Neuron (in vitro differentiated cells): ENCODE data around the gene ACSS3.
"Not testable (repeated sequence)": the region's sequence is repeated elsewhere in the genome, so short reads cannot be mapped to it uniquely, and the experiment has no call there.

Experiments
- H2AFZ ChIP-seq: one replicate; pipeline ENCODE4 v1.6.1; 2013; ENCODE audit warnings: low read depth, mild to moderate bottlenecking, inconsistent platforms, low read length, moderate library complexity
- H3K27me3 ChIP-seq: one replicate; pipeline ENCODE4 v1.6.1; 2013; ENCODE audit warnings: low read length; ENCODE audit not compliant: insufficient read depth
- H3K36me3 ChIP-seq: one replicate; pipeline ENCODE4 v1.6.1; 2013; ENCODE audit warnings: low read length; ENCODE audit not compliant: insufficient read depth
- H3K4me1 ChIP-seq: one replicate; pipeline ENCODE4 v1.6.1; 2013; ENCODE audit warnings: low read length; ENCODE audit not compliant: insufficient read depth
- H3K4me3 ChIP-seq: 2 replicates; pipeline ENCODE4 v1.5.1; 2013; ENCODE audit warnings: mild to moderate bottlenecking, low read length, moderate library complexity
- H3K9me3 ChIP-seq: one replicate; pipeline ENCODE4 v1.6.1; 2013; ENCODE audit warnings: low read length

Gene ACSS3

DNA sequence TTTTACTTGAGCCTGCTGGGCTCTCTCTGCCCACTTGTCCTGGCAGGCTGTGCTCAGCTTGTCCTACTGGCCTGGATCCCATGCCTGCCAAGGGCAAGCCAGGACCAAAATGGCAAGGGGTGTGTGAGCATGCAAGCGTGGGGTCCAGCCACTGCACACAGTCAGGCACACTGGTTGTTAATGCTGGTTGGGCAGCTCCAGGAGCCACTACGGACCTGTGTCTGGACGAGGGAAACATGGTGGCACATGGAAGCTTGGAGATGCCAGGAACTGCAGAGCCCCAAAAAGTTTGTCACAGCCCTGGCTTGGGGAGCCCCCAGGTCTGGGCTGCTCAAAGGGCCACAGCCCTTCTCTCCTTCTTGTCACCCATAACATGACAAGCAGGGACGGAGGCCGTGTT, 83.8 kb downstream of the ACSS3 start:
- Histone ChIP-seq H3K27me3 (no peaks in the 10 kb centered on the region), H3K9me3 (no peaks in the 10 kb centered on the region), H3K36me3 (no peaks in the 10 kb centered on the region), H2AFZ (no peak overlapping the region), H3K4me1 (no peaks in the 10 kb centered on the region), H3K4me3 (no peak overlapping the region)

DNA sequence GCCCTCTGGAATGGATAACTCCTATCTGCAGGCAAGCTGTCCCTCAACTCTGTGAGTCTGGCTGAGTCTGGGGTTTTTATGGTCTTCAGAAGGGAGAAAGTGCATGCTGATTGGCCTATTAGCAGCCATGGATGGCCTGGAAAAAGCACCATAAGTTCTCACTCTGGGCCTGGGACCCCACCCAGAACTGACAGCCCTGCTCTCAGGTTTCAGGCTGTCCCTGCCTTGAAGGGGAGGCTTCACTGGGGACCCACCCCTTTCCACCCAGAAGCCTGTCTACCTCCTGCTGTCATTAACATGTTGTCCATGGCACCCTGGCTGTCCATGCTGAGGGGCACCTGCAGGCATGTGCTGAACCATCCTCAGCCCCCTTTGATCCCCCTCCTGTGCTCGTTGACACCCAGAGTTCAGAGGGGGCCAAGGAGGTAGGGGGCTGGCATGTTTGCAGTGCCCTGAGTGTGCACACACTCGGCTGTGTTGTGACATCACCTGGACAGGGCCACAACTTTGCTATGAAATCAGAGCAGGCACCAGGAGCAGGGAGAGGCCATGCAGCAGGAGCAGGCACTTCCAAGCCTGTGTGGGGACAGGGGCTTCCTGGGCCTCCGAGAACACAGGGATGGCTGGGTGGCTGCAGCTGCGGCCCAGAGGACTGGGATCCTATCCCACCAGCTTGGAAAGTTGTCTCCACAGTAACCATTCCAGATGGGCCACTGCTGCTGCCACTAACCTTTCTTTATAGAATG, 84.7 kb downstream of the ACSS3 start:
- Histone ChIP-seq H3K36me3 (no peaks in the 10 kb centered on the region), H3K4me1 (no peaks in the 10 kb centered on the region), H3K4me3 (no peak overlapping the region), H3K9me3 (no peaks in the 10 kb centered on the region), H2AFZ (no peak overlapping the region), H3K27me3 (no peaks in the 10 kb centered on the region)

DNA sequence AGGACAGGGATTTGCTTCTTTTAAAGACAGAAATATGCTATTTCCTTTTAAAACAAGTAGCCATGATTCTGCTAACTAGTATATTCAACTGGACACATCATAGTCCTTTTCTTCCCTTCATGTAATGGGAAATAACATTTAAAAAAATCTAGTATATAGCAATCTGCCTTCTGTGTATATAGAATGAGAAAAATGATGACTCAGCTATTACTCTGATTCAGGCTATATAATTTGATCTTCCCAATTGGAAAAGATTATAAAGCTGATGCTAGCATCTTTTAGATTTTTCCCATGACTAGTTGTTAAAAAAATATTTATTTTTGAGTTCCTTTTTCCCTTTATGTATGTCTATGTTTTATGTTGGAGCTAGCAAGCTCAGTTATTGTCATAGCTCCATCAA, 86.9 kb downstream of the ACSS3 start:
- Histone ChIP-seq H3K27me3 (no peaks in the 10 kb centered on the region), H3K9me3 (no peaks in the 10 kb centered on the region), H2AFZ (no peak overlapping the region), H3K4me3 (no peak overlapping the region), H3K36me3 (no peaks in the 10 kb centered on the region), H3K4me1 (no peaks in the 10 kb centered on the region)

DNA sequence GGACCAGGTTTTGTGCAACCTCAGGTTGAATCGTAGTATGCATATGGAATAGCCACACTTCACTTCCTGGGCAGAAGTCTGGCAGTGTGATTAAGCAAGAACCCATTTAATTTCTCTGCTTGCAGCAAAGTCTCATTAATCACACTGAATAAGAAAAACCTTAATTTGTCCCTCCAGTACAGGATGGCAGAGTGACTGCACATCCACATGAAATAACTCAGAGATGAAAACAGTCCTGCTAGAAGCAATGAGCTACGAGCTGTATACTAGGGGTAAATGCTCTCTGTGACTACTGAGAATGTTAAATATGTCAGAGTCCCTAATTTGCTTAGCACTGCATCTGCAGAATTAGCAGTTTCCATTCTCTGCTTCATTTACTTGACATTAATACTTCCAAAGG, 88.9 kb downstream of the ACSS3 start:
- Histone ChIP-seq H3K4me1 (no peaks in the 10 kb centered on the region), H3K36me3 (no peaks in the 10 kb centered on the region), H3K4me3 (no peak overlapping the region), H3K27me3 (no peaks in the 10 kb centered on the region), H2AFZ (no peak overlapping the region), H3K9me3 (no peaks in the 10 kb centered on the region)

DNA sequence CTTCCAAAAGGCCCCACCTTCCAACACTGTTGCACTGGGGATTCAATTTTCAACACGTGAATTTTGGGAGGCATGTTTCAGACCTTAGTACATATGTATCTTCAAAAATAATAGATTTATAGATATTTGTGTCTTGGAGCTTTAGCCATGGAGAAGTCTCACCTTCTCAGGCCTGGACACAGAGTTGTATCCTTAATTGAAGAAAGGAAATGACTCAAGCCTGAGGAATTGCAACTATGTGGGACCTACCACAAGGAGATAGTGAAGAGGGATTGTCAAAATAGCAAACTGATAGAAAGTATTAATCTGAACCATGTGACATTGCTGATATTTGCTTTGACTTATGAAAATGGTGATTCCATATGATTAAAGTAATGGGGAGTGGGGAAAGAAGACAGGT, 89.8 kb downstream of the ACSS3 start:
- Histone ChIP-seq H3K4me1 (no peaks in the 10 kb centered on the region), H3K4me3 (no peak overlapping the region), H3K9me3 (no peaks in the 10 kb centered on the region), H2AFZ (no peak overlapping the region), H3K27me3 (no peaks in the 10 kb centered on the region), H3K36me3 (no peaks in the 10 kb centered on the region)

DNA sequence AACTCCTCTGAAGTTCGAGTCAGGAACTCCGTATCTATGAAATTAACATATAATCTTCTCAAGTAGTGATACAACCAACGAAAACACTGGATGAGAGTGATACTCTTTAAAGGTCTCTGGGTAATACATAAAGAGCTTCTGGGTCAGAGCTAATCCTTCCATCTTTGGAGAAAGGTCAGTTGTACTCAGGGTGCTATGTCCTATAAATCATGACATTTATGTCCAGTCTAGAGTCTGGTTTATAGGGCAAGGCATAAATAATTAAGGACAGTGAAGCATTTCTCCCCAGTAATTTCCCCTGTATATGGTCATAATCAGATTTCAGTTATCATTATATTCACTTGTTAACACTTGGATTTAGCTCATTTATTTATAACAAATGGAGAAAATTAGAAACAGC, 90.6 kb downstream of the ACSS3 start:
- no peaks in the 10 kb centered on the region for H3K9me3 ChIP-seq
- no peaks in the 10 kb centered on the region for H3K4me1 ChIP-seq
- no peaks in the 10 kb centered on the region for H3K36me3 ChIP-seq
- no peaks in the 10 kb centered on the region for H3K27me3 ChIP-seq
- H2AFZ ChIP-seq, result no peak overlapping the region
- no peak overlapping the region for H3K4me3 ChIP-seq

DNA sequence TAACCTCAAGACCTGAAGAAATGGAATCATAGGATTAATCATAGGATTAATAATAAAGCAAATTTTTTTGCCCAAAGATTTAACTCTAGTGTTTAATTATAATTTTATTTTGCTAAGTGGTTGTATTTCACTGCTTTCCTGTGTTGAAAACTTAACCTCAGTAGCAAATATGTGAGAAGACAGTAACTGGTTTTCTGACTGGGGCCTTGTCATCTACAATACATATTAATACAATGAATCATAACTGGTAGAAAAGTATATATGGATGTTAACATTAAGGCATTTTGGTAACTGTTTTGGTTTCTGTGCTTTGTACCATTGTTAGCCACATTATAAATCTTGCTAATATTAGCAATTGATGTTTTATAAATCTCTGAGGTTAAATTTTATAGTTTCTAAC, 92.2 kb downstream of the ACSS3 start:
- Histone ChIP-seq H3K27me3 (no peaks in the 10 kb centered on the region), H3K9me3 (no peaks in the 10 kb centered on the region), H2AFZ (no peak overlapping the region), H3K36me3 (no peaks in the 10 kb centered on the region), H3K4me3 (no peak overlapping the region), H3K4me1 (no peaks in the 10 kb centered on the region)

DNA sequence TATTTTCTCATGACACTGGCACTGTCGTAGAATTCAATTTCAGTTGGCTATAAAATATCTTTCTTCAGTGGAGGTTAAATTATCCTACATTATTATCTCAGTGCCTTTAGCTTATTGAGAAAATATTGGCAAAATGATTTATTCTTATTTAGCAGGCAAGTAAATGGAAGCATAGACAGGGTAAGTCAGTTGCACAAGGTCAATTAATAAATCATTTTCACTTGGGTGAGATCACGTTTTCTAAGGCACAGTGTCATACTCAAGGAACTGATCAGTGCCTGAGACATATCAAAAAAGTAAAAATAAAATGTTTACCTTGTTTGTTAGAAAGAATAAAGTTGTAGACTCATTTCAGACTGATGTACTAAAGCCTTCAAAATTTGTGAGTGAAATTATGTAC, 95.0 kb downstream of the ACSS3 start:
- Histone ChIP-seq H3K4me3 (no peak overlapping the region), H2AFZ (no peak overlapping the region), H3K36me3 (no peaks in the 10 kb centered on the region), H3K9me3 (no peaks in the 10 kb centered on the region), H3K4me1 (no peaks in the 10 kb centered on the region), H3K27me3 (no peaks in the 10 kb centered on the region)

DNA sequence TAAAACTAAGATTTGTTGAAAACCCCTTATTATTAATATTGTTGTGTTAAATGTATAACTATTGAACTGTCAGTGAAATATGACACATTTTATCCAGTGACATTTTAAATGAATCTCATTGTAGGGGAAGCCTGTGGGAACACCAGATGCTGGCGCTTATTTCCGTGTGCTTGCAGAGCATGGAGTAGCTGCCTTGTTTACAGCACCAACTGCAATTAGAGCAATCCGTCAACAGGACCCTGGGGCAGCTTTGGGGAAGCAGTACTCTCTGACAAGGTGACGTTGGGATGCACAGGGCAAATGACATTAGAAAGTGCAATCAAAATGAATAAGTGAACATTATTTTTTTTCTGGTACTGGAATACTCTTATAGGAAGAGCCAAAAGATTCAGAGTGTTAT, 96.8 kb downstream of the ACSS3 start:
- H3K4me1 ChIP-seq, result no peaks in the 10 kb centered on the region
- H2AFZ ChIP-seq, result no peak overlapping the region
- H3K9me3 ChIP-seq, result no peaks in the 10 kb centered on the region
- no peaks in the 10 kb centered on the region for H3K36me3 ChIP-seq
- no peaks in the 10 kb centered on the region for H3K27me3 ChIP-seq
- no peak overlapping the region for H3K4me3 ChIP-seq

DNA sequence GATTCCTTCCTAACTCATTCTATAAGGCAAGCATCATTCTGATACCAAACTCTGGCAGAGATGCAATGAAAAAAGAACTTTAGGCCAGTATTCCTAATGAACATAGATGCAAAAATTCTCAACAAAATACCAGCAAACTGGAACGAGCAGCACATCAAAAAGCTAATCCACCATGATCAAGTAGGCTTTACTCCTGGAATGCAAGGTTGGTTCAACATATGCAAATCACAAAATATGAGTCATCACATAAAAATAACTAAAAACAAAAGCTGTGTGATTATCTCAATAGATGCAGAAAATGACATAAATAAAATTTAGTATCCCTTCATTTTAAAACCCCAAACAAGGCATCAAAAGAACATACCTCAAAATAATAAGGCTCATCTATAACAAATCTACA, 98.9 kb downstream of the ACSS3 start:
- H3K4me1 ChIP-seq, result no peaks in the 10 kb centered on the region
- no peak overlapping the region for H3K4me3 ChIP-seq
- no peak overlapping the region for H2AFZ ChIP-seq
- H3K36me3 ChIP-seq, result no peaks in the 10 kb centered on the region
- no peaks in the 10 kb centered on the region for H3K27me3 ChIP-seq
- H3K9me3 ChIP-seq, result no peaks in the 10 kb centered on the region

DNA sequence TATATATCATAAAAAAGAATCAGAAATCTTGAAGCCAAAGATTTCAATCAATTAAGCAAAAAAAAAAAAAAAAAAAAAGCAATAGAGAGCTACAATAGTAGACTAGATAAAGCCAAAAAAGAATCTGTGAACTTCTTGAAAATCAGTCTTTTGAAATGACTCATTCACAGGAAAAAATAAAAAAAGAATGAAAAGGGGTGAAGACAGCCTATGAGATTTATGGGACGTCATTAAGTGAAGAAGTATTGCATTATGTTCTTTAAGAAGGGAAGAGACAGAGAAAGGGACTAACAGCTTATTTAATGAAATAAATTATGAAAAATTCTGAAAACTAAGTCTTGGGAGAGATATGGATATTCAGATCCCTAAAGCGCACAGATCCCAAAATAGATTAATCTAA, 103.8 kb downstream of the ACSS3 start:
- H3K36me3 ChIP-seq, result no peaks in the 10 kb centered on the region
- no peaks in the 10 kb centered on the region for H3K4me1 ChIP-seq
- no peak overlapping the region for H2AFZ ChIP-seq
- H3K4me3 ChIP-seq, result no peak overlapping the region
- no peaks in the 10 kb centered on the region for H3K9me3 ChIP-seq
- H3K27me3 ChIP-seq, result no peaks in the 10 kb centered on the region

DNA sequence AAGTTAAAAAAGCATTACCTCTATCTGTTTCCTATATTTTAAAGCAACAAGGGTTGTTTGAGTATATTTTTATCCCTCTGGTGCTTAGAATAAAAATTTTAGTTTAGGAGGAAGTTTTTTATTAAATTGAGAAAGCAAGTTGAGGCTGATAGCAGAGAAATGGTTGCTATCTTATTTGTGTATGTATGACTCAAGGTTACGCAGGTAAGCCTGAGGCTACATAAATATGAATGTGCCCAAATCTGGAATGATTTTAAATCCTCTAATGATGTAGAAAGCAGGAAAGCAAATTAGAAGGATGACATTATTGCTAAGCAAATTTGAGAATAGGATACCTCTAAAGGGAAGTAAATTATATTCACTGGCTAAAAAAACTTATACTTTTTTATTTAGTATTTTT, 109.8 kb downstream of the ACSS3 start:
- Histone ChIP-seq H2AFZ (no peak overlapping the region), H3K27me3 (no peaks in the 10 kb centered on the region), H3K36me3 (no peaks in the 10 kb centered on the region), H3K4me1 (no peaks in the 10 kb centered on the region), H3K9me3 (no peaks in the 10 kb centered on the region), H3K4me3 (no peak overlapping the region)

DNA sequence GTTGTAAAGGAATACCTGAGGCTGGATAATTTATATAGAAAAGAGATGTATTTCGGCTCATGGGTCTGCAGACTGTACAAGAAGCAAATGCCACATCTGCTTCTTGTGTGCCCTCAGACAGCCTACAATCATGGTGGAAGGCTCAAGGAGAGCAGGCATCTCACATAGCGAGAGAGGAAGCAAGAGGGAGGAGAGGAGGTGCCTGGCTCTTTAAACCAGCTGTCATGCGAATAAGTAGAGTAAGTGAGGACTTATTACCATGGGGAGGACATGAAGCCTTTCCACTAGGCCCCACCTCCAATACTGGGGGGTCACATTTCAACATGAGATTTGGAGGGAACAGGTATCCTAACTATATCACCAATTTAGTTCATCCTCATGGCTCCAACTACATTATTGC, 118.7 kb downstream of the ACSS3 start:
- H3K4me3 ChIP-seq, result no peak overlapping the region
- H3K27me3 ChIP-seq, result no peaks in the 10 kb centered on the region
- peaks cover 6% of the 10 kb centered on the region for H3K4me1 ChIP-seq
- no peaks in the 10 kb centered on the region for H3K36me3 ChIP-seq
- H3K9me3 ChIP-seq, result no peaks in the 10 kb centered on the region
- no peak overlapping the region for H2AFZ ChIP-seq

DNA sequence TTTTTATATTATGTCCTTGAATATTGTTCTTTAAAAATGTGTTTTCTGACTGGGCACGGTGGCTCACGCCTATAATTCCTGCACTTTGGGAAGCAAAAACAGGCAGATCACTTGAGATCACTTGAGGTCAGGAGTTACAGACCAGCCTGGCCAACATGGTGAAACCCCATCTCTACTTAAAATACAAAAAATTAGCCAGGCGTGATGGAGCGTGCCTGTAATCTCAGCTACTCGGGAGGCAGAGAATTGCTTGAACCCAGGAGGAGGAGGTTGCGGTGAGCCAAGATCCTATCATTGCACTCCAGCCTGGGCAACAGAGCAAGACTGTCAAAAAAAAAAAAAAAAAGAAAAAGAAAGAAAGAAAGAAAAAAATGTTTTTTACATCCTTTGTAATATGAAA, 122.7 kb downstream of the ACSS3 start:
- H2AFZ ChIP-seq, H3K4me3 ChIP-seq, H3K27me3 ChIP-seq, H3K36me3 ChIP-seq, H3K9me3 ChIP-seq: not testable (repeated sequence)
- H3K4me1 ChIP-seq, result peaks cover 14% of the 10 kb centered on the region
